ENCODE data around the gene MOV10.

The MOV10 gene

GRCh38 chr1:112689196-112689841, 14.9 kb downstream of the MOV10 start:
- Histone ChIP-seq H3K27ac (ENCODE audit: extremely low read depth, low read depth, low read length) (no peak overlapping the region), H3K4me1 (ENCODE audit: control insufficient read depth, insufficient read depth, low read length) (no peaks in the 10 kb centered on the region), H3K36me3 (ENCODE audit: control insufficient read depth in 2 of 2, insufficient read depth in 1 of 2, low read length in 2 of 2) (peaks cover 16 to 68% of the 10 kb centered on the region in 2 experiments; a peak in 2 of 3 replicates), H3K4me3 (ENCODE audit: low read depth, low read length) (no peak overlapping the region), H3K9me3 (ENCODE audit: control insufficient read depth, insufficient read depth, low read depth, low read length) (no peaks in the 10 kb centered on the region)
- CTCF ChIA-PET, result interaction anchor here (0.6 to 1.7 kb wide), 3 partner anchors 10 to 1037 kb away, joined by 3 to 6 read pairs (median 5); partner anchors contain the start of gene MOV10
- no peak for TF ChIP-seq ZNF837 (tag by site-specific recombination; IDR thresholded peaks at IDR 0.05)
- TF ChIP-seq FEZF1 (tag by site-specific recombination; IDR thresholded peaks at IDR 0.05), result no peak
- TF ChIP-seq REPIN1 (tag by site-specific recombination; IDR thresholded peaks at IDR 0.05; ENCODE audit: low read depth), result no peak
- TF ChIP-seq WT1 (tag by site-specific recombination; IDR thresholded peaks at IDR 0.05), result no peak
- no peak for TF ChIP-seq ZEB2 (tag by site-specific recombination; IDR thresholded peaks at IDR 0.05)
- TF ChIP-seq SP2 (tag by site-specific recombination; IDR thresholded peaks at IDR 0.05), result no peak
- POLR2A ChIA-PET, result interaction anchor here (0.9 to 1.5 kb wide), 3 partner anchors 13 to 15 kb away, joined by 3 to 5 read pairs (median 4); partner anchors contain the start of gene MOV10

GRCh38 chr1:112689842-112690237, 15.4 kb downstream of the MOV10 start:
- H3K27ac ChIP-seq (ENCODE audit: extremely low read depth, low read depth, low read length), result no peak overlapping the region
- POLR2A ChIA-PET, result interaction anchor here (1.5 kb wide), 1 partner anchor 14 kb away, joined by 4 read pairs; no protein-coding TSS in a partner anchor
- TF ChIP-seq ZNF37A (tag by site-specific recombination; IDR thresholded peaks at IDR 0.05) (no peak), KLF7 (tag by site-specific recombination; IDR thresholded peaks at IDR 0.05; ENCODE audit: borderline replicate concordance) (no peak), ZNF23 (tag by site-specific recombination; IDR thresholded peaks at IDR 0.05; ENCODE audit: borderline replicate concordance) (no peak)
- no peaks in the 10 kb centered on the region for H3K4me1 ChIP-seq (ENCODE audit: control insufficient read depth, insufficient read depth, low read length)
- no peak overlapping the region for H3K4me3 ChIP-seq (ENCODE audit: low read depth, low read length)
- H3K36me3 ChIP-seq (ENCODE audit: control insufficient read depth in 2 of 2, insufficient read depth in 1 of 2, low read length in 2 of 2), result peaks cover 17 to 73% of the 10 kb centered on the region in 2 experiments; a peak in 2 of 3 replicates
- no peaks in the 10 kb centered on the region for H3K9me3 ChIP-seq (ENCODE audit: control insufficient read depth, insufficient read depth, low read depth, low read length)
- CTCF ChIA-PET, result interaction anchor here (1.4 to 1.7 kb wide), 2 partner anchors 10 to 16 kb away, joined by 5 to 6 read pairs; partner anchors contain the start of gene MOV10

GRCh38 chr1:112692681-112693080, 18.2 kb downstream of the MOV10 start:
- CTCF ChIA-PET, result interaction anchor here (1.2 kb wide), 1 partner anchor 19 kb away, joined by 4 read pairs; the partner anchor contains the start of gene MOV10
- Histone ChIP-seq H3K9me3 (ENCODE audit: control insufficient read depth, insufficient read depth, low read depth, low read length) (no peaks in the 10 kb centered on the region), H3K27ac (ENCODE audit: extremely low read depth, low read depth, low read length) (no peak overlapping the region), H3K36me3 (ENCODE audit: control insufficient read depth in 2 of 2, insufficient read depth in 1 of 2, low read length in 2 of 2) (peaks cover 24 to 98% of the 10 kb centered on the region in 2 experiments; a peak in 2 of 3 replicates), H3K4me3 (ENCODE audit: low read depth, low read length) (no peak overlapping the region), H3K4me1 (ENCODE audit: control insufficient read depth, insufficient read depth, low read length) (no peaks in the 10 kb centered on the region)
- POLR2A ChIA-PET, result no interaction called here
- no peak for TF ChIP-seq ZIC2 (tag by site-specific recombination; IDR thresholded peaks at IDR 0.05)
- TF ChIP-seq ZNF571 (tag by site-specific recombination; IDR thresholded peaks at IDR 0.05), result no peak
- no peak for TF ChIP-seq ZNF510 (tag by site-specific recombination; IDR thresholded peaks at IDR 0.05; ENCODE audit: insufficient replicate concordance)
- TF ChIP-seq ZNF501 (tag by site-specific recombination; IDR thresholded peaks at IDR 0.05), result no peak
- TF ChIP-seq PRDM2 (tag by site-specific recombination; IDR thresholded peaks at IDR 0.05; ENCODE audit: borderline replicate concordance), result no peak
- no peak for TF ChIP-seq IKZF3 (tag by site-specific recombination; IDR thresholded peaks at IDR 0.05)
- no peak for TF ChIP-seq BCL6B (tag by site-specific recombination; IDR thresholded peaks at IDR 0.05)
- TF ChIP-seq MYNN (tag by site-specific recombination; IDR thresholded peaks at IDR 0.05; ENCODE audit: borderline replicate concordance), result no peak
- no peak for TF ChIP-seq ZNF658 (tag by site-specific recombination; IDR thresholded peaks at IDR 0.05)
- no peak for TF ChIP-seq ZNF664 (tag by site-specific recombination; IDR thresholded peaks at IDR 0.05)
- TF ChIP-seq HOXD13 (CRISPR knock-in tag; IDR thresholded peaks at IDR 0.05; ENCODE audit: borderline replicate concordance), result no peak
- no peak for TF ChIP-seq GLIS2 (tag by site-specific recombination; IDR thresholded peaks at IDR 0.05)
- no peak for TF ChIP-seq ZNF354C (tag by site-specific recombination; IDR thresholded peaks at IDR 0.05; ENCODE audit: borderline replicate concordance, low read depth)
- no peak for TF ChIP-seq EGR2 (tag by site-specific recombination; IDR thresholded peaks at IDR 0.05; ENCODE audit: low read depth)
- no peak for TF ChIP-seq ZNF704 (tag by site-specific recombination; IDR thresholded peaks at IDR 0.05)
